Measurements from ENCODE around the gene RPLP1.

The RPLP1 gene

DNA sequence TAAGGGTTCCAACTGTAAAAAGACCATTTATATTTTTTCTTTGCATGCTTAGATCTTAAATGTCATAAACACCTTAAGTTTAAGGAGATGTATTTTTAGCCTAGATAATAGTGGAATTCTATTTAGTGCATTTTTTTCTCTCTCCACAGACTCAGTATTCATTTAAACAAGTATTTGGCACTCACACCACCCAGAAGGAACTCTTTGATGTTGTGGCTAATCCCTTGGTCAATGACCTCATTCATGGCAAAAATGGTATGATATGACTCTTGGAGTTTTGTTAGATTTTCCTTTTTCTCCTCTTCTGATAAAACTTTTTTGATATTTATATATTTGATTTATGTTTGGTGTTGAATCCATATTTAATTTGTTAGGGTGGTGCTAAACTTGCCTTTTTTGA, 31.1 kb upstream of the RPLP1 start:
- ChIA-PET POLR2A (ENCODE audit: low non-redundant PET) (no interaction called here), CTCF (interaction anchor here (0.7 kb wide), 1 partner anchor 727 kb away, joined by 5 read pairs; no protein-coding TSS in a partner anchor)
- no peak overlapping the region for H3K27ac ChIP-seq
- no peak for DNase-seq (ENCODE audit: low spot score)
- TF ChIP-seq, protein P1, sequence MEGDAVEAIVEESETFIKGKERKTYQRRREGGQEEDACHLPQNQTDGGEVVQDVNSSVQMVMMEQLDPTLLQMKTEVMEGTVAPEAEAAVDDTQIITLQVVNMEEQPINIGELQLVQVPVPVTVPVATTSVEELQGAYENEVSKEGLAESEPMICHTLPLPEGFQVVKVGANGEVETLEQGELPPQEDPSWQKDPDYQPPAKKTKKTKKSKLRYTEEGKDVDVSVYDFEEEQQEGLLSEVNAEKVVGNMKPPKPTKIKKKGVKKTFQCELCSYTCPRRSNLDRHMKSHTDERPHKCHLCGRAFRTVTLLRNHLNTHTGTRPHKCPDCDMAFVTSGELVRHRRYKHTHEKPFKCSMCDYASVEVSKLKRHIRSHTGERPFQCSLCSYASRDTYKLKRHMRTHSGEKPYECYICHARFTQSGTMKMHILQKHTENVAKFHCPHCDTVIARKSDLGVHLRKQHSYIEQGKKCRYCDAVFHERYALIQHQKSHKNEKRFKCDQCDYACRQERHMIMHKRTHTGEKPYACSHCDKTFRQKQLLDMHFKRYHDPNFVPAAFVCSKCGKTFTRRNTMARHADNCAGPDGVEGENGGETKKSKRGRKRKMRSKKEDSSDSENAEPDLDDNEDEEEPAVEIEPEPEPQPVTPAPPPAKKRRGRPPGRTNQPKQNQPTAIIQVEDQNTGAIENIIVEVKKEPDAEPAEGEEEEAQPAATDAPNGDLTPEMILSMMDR (conservative IDR thresholded peaks at IDR 0.05; ENCODE audit: low read depth): no peak

DNA sequence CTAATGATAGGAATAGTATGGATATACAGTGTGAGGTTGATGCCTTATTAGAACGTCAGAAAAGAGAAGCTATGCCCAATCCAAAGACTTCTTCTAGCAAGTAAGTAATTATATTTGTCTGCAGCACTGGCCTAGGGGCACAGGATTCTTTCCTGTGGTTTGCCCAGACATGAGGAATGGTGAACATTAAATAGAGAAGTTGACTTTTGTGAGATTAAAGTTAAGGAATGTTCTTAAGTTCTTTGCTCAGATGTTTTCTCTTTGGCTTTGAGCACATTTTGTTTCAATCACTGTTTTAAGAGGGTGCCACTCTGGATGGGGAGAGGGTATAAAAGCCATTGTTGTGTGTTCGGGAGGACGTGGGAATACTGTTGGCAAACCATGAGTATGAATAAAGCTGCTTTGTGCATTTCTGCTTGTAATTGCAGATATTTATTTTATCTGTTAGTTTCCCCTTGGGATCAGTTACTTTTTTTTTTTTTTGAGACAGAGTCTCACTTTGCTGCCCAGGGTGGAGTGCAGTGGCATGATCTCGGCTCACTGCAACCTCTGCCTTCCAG, 30.2 kb upstream of the RPLP1 start:
- ChIA-PET POLR2A (ENCODE audit: low non-redundant PET) (no interaction called here), CTCF (interaction anchor here (0.7 kb wide), 2 partner anchors 12 to 728 kb away, joined by 5 to 6 read pairs; no protein-coding TSS in a partner anchor)
- no peak for DNase-seq (ENCODE audit: low spot score)
- H3K27ac ChIP-seq: no peak overlapping the region
- TF ChIP-seq, protein P1 (conservative IDR thresholded peaks at IDR 0.05; ENCODE audit: low read depth): no peak

- H3K27ac ChIP-seq: no peak overlapping the region
- ChIA-PET POLR2A (ENCODE audit: low non-redundant PET) (no interaction called here), CTCF (no interaction called here)
- no peak for DNase-seq (ENCODE audit: low spot score)
- TF ChIP-seq, protein P1 (conservative IDR thresholded peaks at IDR 0.05; ENCODE audit: low read depth): no peak
These were observed 28.6 kb upstream of the RPLP1 start for GRCh38 chr15:69424001-69424400.

DNA sequence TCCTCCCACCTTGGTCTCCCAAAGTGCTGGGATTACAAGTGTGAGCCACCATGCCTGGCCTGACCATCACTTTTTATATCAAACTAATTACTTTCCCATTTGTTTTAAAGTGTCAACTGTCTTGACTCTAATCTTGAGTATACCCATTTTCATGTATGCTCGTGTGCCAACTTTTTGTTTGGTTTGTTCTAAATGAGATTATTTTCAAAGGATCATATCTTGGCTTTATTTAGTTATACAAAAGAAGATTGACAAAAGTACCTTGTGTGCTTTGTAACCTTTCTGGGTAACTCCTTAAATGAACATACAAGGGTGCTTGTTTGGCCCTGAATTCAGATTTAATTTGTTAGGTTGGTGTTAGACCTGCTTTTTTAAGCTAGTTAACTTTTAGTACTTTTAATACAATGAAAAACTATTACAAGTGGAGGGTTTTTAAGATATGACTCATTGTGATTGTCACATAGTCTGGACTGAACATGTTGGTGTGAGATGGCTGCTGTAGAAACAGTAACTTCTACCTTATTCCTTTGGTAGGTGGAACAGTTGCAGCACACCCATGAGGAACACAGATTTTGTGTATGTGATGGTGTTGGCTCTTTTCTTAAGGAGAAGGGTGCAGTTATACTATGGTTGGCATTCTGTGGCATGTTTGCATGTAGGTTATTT, 27.7 kb upstream of the RPLP1 start:
- ChIA-PET CTCF (interaction anchor here (0.7 kb wide), 1 partner anchor 1212 kb away, joined by 4 read pairs; no protein-coding TSS in a partner anchor), POLR2A (ENCODE audit: low non-redundant PET) (no interaction called here)
- TF ChIP-seq, protein P1 (conservative IDR thresholded peaks at IDR 0.05; ENCODE audit: low read depth): no peak
- H3K27ac ChIP-seq: no peak overlapping the region
- DNase-seq (ENCODE audit: low spot score): no peak

DNA sequence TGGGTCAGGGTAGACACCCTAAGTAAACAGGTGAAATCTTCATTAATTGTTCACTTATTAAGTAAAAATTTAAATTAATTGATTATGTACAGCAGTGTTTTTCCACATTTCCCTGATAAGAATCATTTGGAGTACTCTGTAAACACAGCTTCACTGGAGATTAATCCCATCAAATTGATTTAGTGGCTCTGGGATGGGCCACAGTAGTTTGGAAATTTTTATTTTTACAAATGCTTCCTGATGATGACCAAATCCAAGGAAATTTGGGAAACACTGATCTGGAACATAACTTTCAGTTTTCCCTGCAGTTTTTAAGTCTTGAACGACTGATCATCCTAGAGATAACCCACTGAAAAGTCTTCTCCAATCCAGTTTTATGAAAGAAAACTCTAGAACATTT, 18.8 kb upstream of the RPLP1 start:
- no peak overlapping the region for H3K27ac ChIP-seq
- POLR2A ChIA-PET (ENCODE audit: low non-redundant PET): no interaction called here
- TF ChIP-seq, protein P1 (conservative IDR thresholded peaks at IDR 0.05; ENCODE audit: low read depth): no peak
- CTCF ChIA-PET: no interaction called here
- DNase-seq (ENCODE audit: low spot score): no peak

DNA sequence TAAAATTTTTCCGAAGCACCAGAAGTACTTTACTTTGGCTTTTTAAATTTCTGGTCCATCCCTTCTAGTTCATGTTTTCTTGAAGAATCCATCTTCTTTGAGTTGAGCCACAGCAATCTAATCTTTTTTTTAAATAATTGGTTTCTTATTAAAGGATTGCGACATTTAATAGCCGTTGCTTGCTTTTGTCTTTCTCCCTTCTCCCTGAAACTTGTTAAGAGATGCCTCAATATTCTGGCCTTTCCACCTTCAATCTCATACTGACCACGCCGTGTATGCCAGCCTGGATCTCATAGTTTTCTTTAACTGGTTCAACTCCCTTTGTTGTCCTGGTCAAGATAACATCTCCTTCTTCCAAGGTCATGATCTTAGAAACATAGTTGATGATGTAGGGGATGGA, 18.4 kb upstream of the RPLP1 start:
- TF ChIP-seq, protein P1 (conservative IDR thresholded peaks at IDR 0.05; ENCODE audit: low read depth): no peak
- CTCF ChIA-PET: no interaction called here
- H3K27ac ChIP-seq: no peak overlapping the region
- POLR2A ChIA-PET (ENCODE audit: low non-redundant PET): no interaction called here
- DNase-seq (ENCODE audit: low spot score): no peak

Measured in RWPE1 (cell line).